ENCODE results near the gene OGG1.
A peak's percentile ranks its signal among the peaks of the same experiment; 100 is the strongest.

The OGG1 gene

GRCh38 chr3:9729419-9729818 is 20.3 kb upstream of the OGG1 start:
- no peak for DNase-seq

GRCh38 chr3:9730657-9731205 is 19.0 kb upstream of the OGG1 start:
- no peak for DNase-seq

GRCh38 chr3:9731206-9732079 is 18.3 kb upstream of the OGG1 start, which contains the start of gene BRPF1:
Gene BRPF1, plus strand, starts transcription at chr3:9731735. Its CDS starts 2,406 bp downstream, at chr3:9734141.
- peak; percentile 99 to 100 for DNase-seq

GRCh38 chr3:9732080-9732739 is 17.5 kb upstream of the OGG1 start:
- DNase-seq: peak; percentile 42 to 43

GRCh38 chr3:9732740-9733115 is 17.0 kb upstream of the OGG1 start:
- no peak for DNase-seq

GRCh38 chr3:9736831-9737230 is 12.9 kb upstream of the OGG1 start:
- DNase-seq: no peak

GRCh38 chr3:9739181-9739580 is 10.6 kb upstream of the OGG1 start:
- no peak for DNase-seq

- DNase-seq: no peak
These were observed 7.2 kb upstream of the OGG1 start for GRCh38 chr3:9742560-9742959.

GRCh38 chr3:9743548-9743947 is 6.2 kb upstream of the OGG1 start:
- no peak for DNase-seq

- DNase-seq: no peak
These were observed 5.6 kb upstream of the OGG1 start for GRCh38 chr3:9744162-9744561.

- DNase-seq: no peak
These were observed 4.2 kb upstream of the OGG1 start for GRCh38 chr3:9745521-9745920.

- DNase-seq: no peak
These were observed 3.4 kb upstream of the OGG1 start for GRCh38 chr3:9746330-9746729.

GRCh38 chr3:9747267-9747666 is 2.5 kb upstream of the OGG1 start:
- DNase-seq: no peak

- no peak for DNase-seq
These were observed 1.7 kb upstream of the OGG1 start for GRCh38 chr3:9748031-9748430.

GRCh38 chr3:9749296-9749644 is 482 bp upstream of the OGG1 start:
- no peak for DNase-seq

GRCh38 chr3:9750556-9751411 is 1.0 kb downstream of the OGG1 start:
- DNase-seq: no peak

GRCh38 chr3:9754678-9755077 is 4.9 kb downstream of the OGG1 start:
- DNase-seq: no peak

GRCh38 chr3:9757427-9757826 is 7.7 kb downstream of the OGG1 start:
- DNase-seq: no peak

GRCh38 chr3:9760779-9761505 is 11.2 kb downstream of the OGG1 start:
- DNase-seq: no peak

GRCh38 chr3:9761919-9762318 is 12.2 kb downstream of the OGG1 start:
- DNase-seq: no peak

GRCh38 chr3:9762871-9763270 is 13.1 kb downstream of the OGG1 start:
- DNase-seq: no peak

GRCh38 chr3:9765865-9766264 is 16.1 kb downstream of the OGG1 start:
- no peak for DNase-seq

GRCh38 chr3:9767418-9767817 is 17.7 kb downstream of the OGG1 start:
- DNase-seq: no peak

Data from stimulated activated CD4-positive, alpha-beta T cell treated with anti-CD3 and anti-CD28 coated beads, Interleukin-2, amount 100 ng/mL, for 24 hours (primary cell).